ENCODE data around the gene PSTPIP1. TPM values are rescaled to one million over a fixed set of nuclear protein-coding genes. Genes with fewer than 3 reads are reported as not detected.
A peak's percentile ranks its signal among the peaks of the same experiment; 100 is the strongest.

The PSTPIP1 gene
- total and polyA plus RNA-seq, 2 of the 8 experiments (the other 6 are each of a cell fraction or from before 2014, with no cell fraction given), result 1.6 to 1.8 TPM

- H3K18ac ChIP-seq (ENCODE audit: extremely low read depth, low read length), result no peak overlapping the region
- H2AFZ ChIP-seq (ENCODE audit: low read length), result peak overlapping the region; percentile 77; the same call in 1 of the 2 replicates
- FAIRE-seq (no peak), DNase-seq (ENCODE audit: low read depth in 1 of 2, low spot score in 2 of 2) (no peak)
- H3K9me3 ChIP-seq (ENCODE audit: insufficient read depth in 2 of 2, low read depth in 1 of 2, low read length in 1 of 2), result no peaks in the 10 kb centered on the region
- H3K27me3 ChIP-seq (replicated peaks in 1 of 4; ENCODE audit: control insufficient read depth in 3 of 4, extremely low read depth in 1 of 4, insufficient read depth in 3 of 4, low read length in 3 of 4), result no peaks in the 10 kb centered on the region; a peak in 1 of 7 replicates
- H4K20me1 ChIP-seq (replicated peaks in 1 of 2; ENCODE audit: control insufficient read depth in 1 of 2, insufficient read depth in 2 of 2, low read length in 2 of 2), result no peaks in the 10 kb centered on the region
- H4K5ac ChIP-seq (ENCODE audit: insufficient read length, low read depth, low read length), result no peak overlapping the region
- H2BK12ac ChIP-seq (ENCODE audit: low read depth, low read length), result no peak overlapping the region
- no peak overlapping the region for H3K4me3 ChIP-seq (ENCODE audit: extremely low read depth in 1 of 4, insufficient read depth in 2 of 4, low read depth in 3 of 4, low read length in 4 of 4)
- no peaks in the 10 kb centered on the region for H3K79me1 ChIP-seq (ENCODE audit: low read depth, low read length)
- no peak overlapping the region for H2BK120ac ChIP-seq (replicated peaks; ENCODE audit: low read depth, low read length)
- no peaks in the 10 kb centered on the region for H3K36me3 ChIP-seq (ENCODE audit: control insufficient read depth in 2 of 4, insufficient read depth in 4 of 4, low read length in 3 of 4)
- H3K9ac ChIP-seq (replicated peaks in 1 of 4; ENCODE audit: extremely low read depth in 1 of 4, low read depth in 3 of 4, low read length in 3 of 4), result no peak overlapping the region
- no peak overlapping the region for H3K14ac ChIP-seq (ENCODE audit: insufficient read length)
- H2BK5ac ChIP-seq (ENCODE audit: low read depth, low read length), result no peak overlapping the region
- peaks cover 0 to 2% (median 0%) of the 10 kb centered on the region in 4 experiments; a peak in 1 of 7 replicates for H3K4me1 ChIP-seq (replicated peaks in 1 of 4; ENCODE audit: control insufficient read depth in 3 of 4, insufficient read depth in 4 of 4, low read length in 3 of 4)
- H3K79me2 ChIP-seq (ENCODE audit: control insufficient read depth in 1 of 2, insufficient read depth in 2 of 2, low read length in 2 of 2), result no peaks in the 10 kb centered on the region
- H3K4me2 ChIP-seq (ENCODE audit: insufficient read depth in 1 of 2, low read depth in 2 of 2, low read length in 2 of 2), result no peak overlapping the region
- WGBS, 2 experiments (ENCODE audit: extremely low coverage in 1 of 2, insufficient coverage in 1 of 2, insufficient read length in 1 of 2, insufficient replicate concordance in 2 of 2, low coverage in 1 of 2, low lambda C conversion rate in 2 of 2, missing lambda C conversion rate in 1 of 2), result 84% methylated on average over 10 of the region's 11 CpGs; no CpG with 5 or more reads in 1 of the 2 experiments
- H3K56ac ChIP-seq (replicated peaks; ENCODE audit: insufficient read length, low read depth, low read length), result no peak overlapping the region
- H4K8ac ChIP-seq (ENCODE audit: extremely low read depth, insufficient read depth, low read length), result no peak overlapping the region
- no peak overlapping the region for H4K91ac ChIP-seq (replicated peaks; ENCODE audit: insufficient read length, low read length)
- no peaks in the 10 kb centered on the region for H3K23me2 ChIP-seq (ENCODE audit: low read depth, low read length)
- POLR2A ChIA-PET (ENCODE audit: partially characterized antibody), result no interaction called here
- no peak overlapping the region for H2AK5ac ChIP-seq (ENCODE audit: low read depth, low read length)
- no peak overlapping the region for H3K23ac ChIP-seq (ENCODE audit: insufficient read length)
- peak overlapping the region; percentile 98; the same call in 1 of the 2 replicates for H2BK15ac ChIP-seq (ENCODE audit: low read length)
- no peak overlapping the region for H3K27ac ChIP-seq (ENCODE audit: low read depth, low read length)
- H3K4ac ChIP-seq (replicated peaks; ENCODE audit: insufficient read length, low read depth, low read length), result no peak overlapping the region
- no peak overlapping the region for H2BK20ac ChIP-seq (ENCODE audit: low read length)
- CTCF ChIA-PET (ENCODE audit: partially characterized antibody), result interaction anchor here (0.7 to 2.2 kb wide), 7 partner anchors 10 to 106 kb away, joined by 3 to 6 read pairs (median 3); no protein-coding TSS in a partner anchor
- TF ChIP-seq NRF1 (IDR thresholded peaks at IDR 0.05; ENCODE audit: low read depth, low read length) (no peak), YY1 (IDR thresholded peaks at IDR 0.05; ENCODE audit: low read depth, low read length) (no peak), JUND (IDR thresholded peaks at IDR 0.05; ENCODE audit: low read length) (no peak), SP4 (IDR thresholded peaks at IDR 0.05; ENCODE audit: low read length) (no peak), TCF12 (IDR thresholded peaks at IDR 0.05; ENCODE audit: low read depth, low read length) (no peak), SIRT6 (IDR thresholded peaks at IDR 0.05; ENCODE audit: low read length) (no peak), TAF1 (IDR thresholded peaks at IDR 0.05; ENCODE audit: low read depth, low read length) (no peak), HDAC6 (IDR thresholded peaks at IDR 0.05; ENCODE audit: low read depth, low read length) (no peak), TEAD4 (IDR thresholded peaks at IDR 0.05; ENCODE audit: low read depth, low read length) (no peak), CREB1 (IDR thresholded peaks at IDR 0.05) (no peak), BRCA1 (IDR thresholded peaks at IDR 0.05; ENCODE audit: low read depth, low read length) (no peak), SIX5 (IDR thresholded peaks at IDR 0.05; ENCODE audit: low read depth, low read length) (no peak)
- TF ChIP-seq, protein P1, sequence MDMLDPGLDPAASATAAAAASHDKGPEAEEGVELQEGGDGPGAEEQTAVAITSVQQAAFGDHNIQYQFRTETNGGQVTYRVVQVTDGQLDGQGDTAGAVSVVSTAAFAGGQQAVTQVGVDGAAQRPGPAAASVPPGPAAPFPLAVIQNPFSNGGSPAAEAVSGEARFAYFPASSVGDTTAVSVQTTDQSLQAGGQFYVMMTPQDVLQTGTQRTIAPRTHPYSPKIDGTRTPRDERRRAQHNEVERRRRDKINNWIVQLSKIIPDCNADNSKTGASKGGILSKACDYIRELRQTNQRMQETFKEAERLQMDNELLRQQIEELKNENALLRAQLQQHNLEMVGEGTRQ (IDR thresholded peaks at IDR 0.05; ENCODE audit: low read length), result no peak
Observed at GRCh38 chr15:76987896-76988860, 6.7 kb upstream of the PSTPIP1 start.
